ENCODE results near the gene RHO. TPM values are rescaled to one million over a fixed set of nuclear protein-coding genes. Genes with fewer than 3 reads are reported as not detected.

RHO gene
- total RNA-seq, 1 experiment from 2014 or later: not detected

- Mint-ChIP-seq H3K4me1 (peaks cover 8% of the 10 kb centered on the region), H3K9me3 (no peaks in the 10 kb centered on the region), H3K4me3 (no peak overlapping the region), H3K27ac (no peak overlapping the region), H3K36me3 (no peaks in the 10 kb centered on the region), H3K27me3 (ENCODE audit: low read depth) (no peaks in the 10 kb centered on the region)
- ATAC-seq: no peak
- TF ChIP-seq STAT6 (CRISPR knock-in tag; conservative IDR thresholded peaks at IDR 0.05; ENCODE audit: low read depth) (no peak), NR1H2 (CRISPR knock-in tag; IDR thresholded peaks at IDR 0.05) (no peak), CDX4 (CRISPR knock-in tag; IDR thresholded peaks at IDR 0.05; ENCODE audit: borderline replicate concordance) (no peak), ATF3 (CRISPR knock-in tag; conservative IDR thresholded peaks at IDR 0.05) (no peak), CREM (CRISPR knock-in tag; IDR thresholded peaks at IDR 0.05) (no peak), ZNF396 (CRISPR knock-in tag; IDR thresholded peaks at IDR 0.05; ENCODE audit: borderline replicate concordance) (no peak), ZNF416 (CRISPR knock-in tag; IDR thresholded peaks at IDR 0.05) (no peak), OVOL2 (CRISPR knock-in tag; IDR thresholded peaks at IDR 0.05; ENCODE audit: borderline replicate concordance) (no peak)
- CTCF ChIA-PET: interaction anchor here (1.3 kb wide), 1 partner anchor 9 kb away, joined by 4 read pairs; no protein-coding TSS in a partner anchor
- DNase-seq (ENCODE audit: low spot score): no peak
- POLR2A ChIA-PET: interaction anchor here (0.6 kb wide), 1 partner anchor 43 kb away, joined by 6 read pairs; no protein-coding TSS in a partner anchor
Observed at GRCh38 chr3:129563850-129564535, 35.6 kb downstream of the RHO start.

GRCh38 chr3:129564981-129565644 is 36.7 kb downstream of the RHO start:
- no peak for DNase-seq (ENCODE audit: low spot score)
- CTCF ChIA-PET: interaction anchor here (1.1 to 1.3 kb wide), 2 partner anchors 10 to 75 kb away, joined by 4 read pairs; no protein-coding TSS in a partner anchor
- 0 out of 2 replicates have a peak overlapping the region, but pooled peaks have one; percentile 44 for H3K27ac Mint-ChIP-seq

GRCh38 chr3:129565902-129566301 is 37.5 kb downstream of the RHO start:
- CTCF ChIA-PET: interaction anchor here (1.1 to 3.1 kb wide), 2 partner anchors 75 to 76 kb away, joined by 4 to 17 read pairs; no protein-coding TSS in a partner anchor
- DNase-seq (ENCODE audit: low spot score) (no peak), ATAC-seq (no peak)
- Mint-ChIP-seq H3K9me3 (no peaks in the 10 kb centered on the region), H3K36me3 (peaks cover 3% of the 10 kb centered on the region; the same call in 1 of the 2 replicates), H3K4me3 (no peak overlapping the region), H3K4me1 (no peaks in the 10 kb centered on the region; the same call in 1 of the 2 replicates), H3K27ac (no peak overlapping the region), H3K27me3 (ENCODE audit: low read depth) (no peaks in the 10 kb centered on the region)
- POLR2A ChIA-PET: no interaction called here
- TF ChIP-seq E2F1 (CRISPR knock-in tag; IDR thresholded peaks at IDR 0.05): no peak
- TF ChIP-seq ZNF512 (CRISPR knock-in tag; IDR thresholded peaks at IDR 0.05; ENCODE audit: borderline replicate concordance): no peak
- no peak for TF ChIP-seq KAT7 (CRISPR knock-in tag; IDR thresholded peaks at IDR 0.05; ENCODE audit: borderline replicate concordance)
- TF ChIP-seq FOXJ3 (CRISPR knock-in tag; IDR thresholded peaks at IDR 0.05; ENCODE audit: borderline replicate concordance): no peak
- TF ChIP-seq STAT6 (CRISPR knock-in tag; conservative IDR thresholded peaks at IDR 0.05; ENCODE audit: low read depth): no peak
- no peak for TF ChIP-seq FOXP4 (CRISPR knock-in tag; IDR thresholded peaks at IDR 0.05)

More at GRCh38 chr3:129564981-129565644, 36.7 kb downstream of the RHO start:
- H3K4me1 Mint-ChIP-seq: peaks cover 5% of the 10 kb centered on the region
- no peaks in the 10 kb centered on the region for H3K27me3 Mint-ChIP-seq (ENCODE audit: low read depth)
- TF ChIP-seq TP53 (CRISPR knock-in tag; IDR thresholded peaks at IDR 0.05) (no peak), ZBTB21 (CRISPR knock-in tag; IDR thresholded peaks at IDR 0.05; ENCODE audit: borderline replicate concordance) (no peak), USF2 (CRISPR knock-in tag; IDR thresholded peaks at IDR 0.05) (no peak)
- H3K4me3 Mint-ChIP-seq: no peak overlapping the region
- POLR2A ChIA-PET: no interaction called here
- peaks cover 2% of the 10 kb centered on the region; the same call in 1 of the 2 replicates for H3K36me3 Mint-ChIP-seq
- no peak for ATAC-seq
- H3K9me3 Mint-ChIP-seq: no peaks in the 10 kb centered on the region

Measured in WTC11 (cell line).